SKM-1 (cell line): ENCODE results near the gene POLN.
"Not testable (repeated sequence)": the region's sequence is repeated elsewhere in the genome, so short reads cannot be mapped to it uniquely, and the experiment has no call there.

ENCODE experiments used
- DNase-seq: peaks from one replicate; lab custom pipeline; 2025; ENCODE audit not compliant: unreplicated experiment; lab: John Stamatoyannopoulos, UW

Gene POLN

GRCh38 chr4:2275546-2276251 lies 33.8 kb upstream of the POLN start:
- no peak for DNase-seq

GRCh38 chr4:2275044-2275397 lies 33.1 kb upstream of the POLN start:
- not testable (repeated sequence) for DNase-seq

GRCh38 chr4:2274320-2275043 lies 32.6 kb upstream of the POLN start:
- DNase-seq = no peak

- no peak for DNase-seq
Observed at GRCh38 chr4:2273657-2274319, 31.9 kb upstream of the POLN start.

- DNase-seq = no peak
Observed at GRCh38 chr4:2273221-2273620, 31.3 kb upstream of the POLN start.

- no peak for DNase-seq
Observed at GRCh38 chr4:2272828-2273120, 30.9 kb upstream of the POLN start.

GRCh38 chr4:2272026-2272827 lies 30.3 kb upstream of the POLN start:
- DNase-seq = no peak

GRCh38 chr4:2271279-2272025 lies 29.5 kb upstream of the POLN start:
- DNase-seq = no peak

- DNase-seq = no peak
Observed at GRCh38 chr4:2270341-2271165, 28.6 kb upstream of the POLN start.

GRCh38 chr4:2269618-2270163 lies 27.8 kb upstream of the POLN start:
- DNase-seq = no peak

GRCh38 chr4:2269206-2269531 lies 27.2 kb upstream of the POLN start:
- no peak for DNase-seq

GRCh38 chr4:2268357-2269205 lies 26.7 kb upstream of the POLN start:
- DNase-seq = no peak

GRCh38 chr4:2267841-2268240 lies 25.9 kb upstream of the POLN start:
- no peak for DNase-seq

- no peak for DNase-seq
Observed at GRCh38 chr4:2267320-2267811, 25.4 kb upstream of the POLN start.

- no peak for DNase-seq
Observed at GRCh38 chr4:2266821-2267220, 24.9 kb upstream of the POLN start.

GRCh38 chr4:2266181-2266580 lies 24.3 kb upstream of the POLN start:
- DNase-seq = no peak

- DNase-seq = no peak
Observed at GRCh38 chr4:2265113-2266110, 23.5 kb upstream of the POLN start.
